ENCODE measurements around the gene ASIC2.

The ASIC2 gene

GRCh38 chr17:33228548-33228947 is 64.5 kb downstream of the ASIC2 start:
- DNase-seq (ENCODE audit: low read depth) = no peak
- TF ChIP-seq CTCF (IDR thresholded peaks at IDR 0.05; ENCODE audit: insufficient read depth, low read depth, low read length, missing control alignments) = no peak

GRCh38 chr17:33227911-33228310 is 65.2 kb downstream of the ASIC2 start:
- no peak overlapping the region for H3K4me3 ChIP-seq (ENCODE audit: low read depth, low read length)
- DNase-seq (ENCODE audit: low read depth) = no peak
- TF ChIP-seq CTCF (IDR thresholded peaks at IDR 0.05; ENCODE audit: insufficient read depth, low read depth, low read length, missing control alignments) = no peak

More at GRCh38 chr17:33228548-33228947, 64.5 kb downstream of the ASIC2 start:
- no peak overlapping the region for H3K4me3 ChIP-seq (ENCODE audit: low read depth, low read length)

GRCh38 chr17:33225994-33226393 is 67.1 kb downstream of the ASIC2 start:
- TF ChIP-seq CTCF (IDR thresholded peaks at IDR 0.05; ENCODE audit: insufficient read depth, low read depth, low read length, missing control alignments) = no peak
- no peak overlapping the region for H3K4me3 ChIP-seq (ENCODE audit: low read depth, low read length)
- DNase-seq (ENCODE audit: low read depth) = no peak

- H3K4me3 ChIP-seq (ENCODE audit: low read depth, low read length) = no peak overlapping the region
- no peak for DNase-seq (ENCODE audit: low read depth)
- TF ChIP-seq CTCF (IDR thresholded peaks at IDR 0.05; ENCODE audit: insufficient read depth, low read depth, low read length, missing control alignments) = no peak
These were observed 67.6 kb downstream of the ASIC2 start for GRCh38 chr17:33225509-33225908.

- H3K4me3 ChIP-seq (ENCODE audit: low read depth, low read length) = no peak overlapping the region
- no peak for TF ChIP-seq CTCF (IDR thresholded peaks at IDR 0.05; ENCODE audit: insufficient read depth, low read depth, low read length, missing control alignments)
These were observed 73.1 kb downstream of the ASIC2 start for GRCh38 chr17:33220036-33220435.

GRCh38 chr17:33218698-33219601 is 74.1 kb downstream of the ASIC2 start:
- H3K4me3 ChIP-seq (ENCODE audit: low read depth, low read length) = no peak overlapping the region
- no peak for TF ChIP-seq CTCF (IDR thresholded peaks at IDR 0.05; ENCODE audit: insufficient read depth, low read depth, low read length, missing control alignments)
- no peak for DNase-seq (ENCODE audit: low read depth)

More at GRCh38 chr17:33220036-33220435, 73.1 kb downstream of the ASIC2 start:
- no peak for DNase-seq (ENCODE audit: low read depth)
